Measurements from ENCODE around the gene CALN1. TPM values are rescaled to one million over a fixed set of nuclear protein-coding genes. Genes with fewer than 3 reads are reported as not detected.

CALN1 gene
- total and polyA plus RNA-seq, 4 donors, result 0.14 to 0.84 (median 0.24) TPM

DNA sequence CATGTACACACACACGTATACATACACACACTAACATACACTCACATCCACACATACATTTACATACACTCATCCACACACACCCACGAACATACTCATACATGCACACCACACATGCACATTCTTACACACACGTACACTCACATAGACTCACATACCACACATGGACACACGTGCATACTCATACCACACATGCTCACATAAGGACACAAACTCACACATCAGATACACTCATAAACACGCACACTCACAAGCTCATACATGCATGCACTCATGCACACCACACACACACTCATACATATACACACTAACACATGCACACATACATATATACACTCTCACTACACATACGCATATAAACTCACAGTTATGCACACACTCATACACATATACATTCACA is 1.2 kb upstream of the CALN1 start:
- DNase-seq (ENCODE audit: low spot score), result no peak
- Histone ChIP-seq H3K9ac (ENCODE audit: low read depth in 1 of 2, low read length in 2 of 2) (no peak overlapping the region), H3K9me3 (ENCODE audit: control insufficient read depth in 4 of 4, low read length in 3 of 4) (no peaks in the 10 kb centered on the region), H3K4me1 (ENCODE audit: control insufficient read depth in 4 of 4, insufficient read depth in 4 of 4, low read length in 3 of 4) (no peaks in the 10 kb centered on the region), H3K4me3 (ENCODE audit: low read depth in 1 of 3, low read length in 3 of 3) (no peak overlapping the region), H3K27me3 (ENCODE audit: control insufficient read depth in 4 of 4, insufficient read depth in 4 of 4, low read length in 3 of 4) (no peaks in the 10 kb centered on the region), H3K27ac (ENCODE audit: low read depth in 1 of 2, low read length in 2 of 2) (no peak overlapping the region), H3K36me3 (ENCODE audit: control insufficient read depth in 4 of 4, insufficient read depth in 3 of 4, low read depth in 1 of 4, low read length in 3 of 4) (no peaks in the 10 kb centered on the region)
- WGBS, result 88% methylated on average over 6 of the region's 6 CpGs
- no peak for TF ChIP-seq FOXA2 (IDR thresholded peaks at IDR 0.05)
- no peak for TF ChIP-seq RAD21 (IDR thresholded peaks at IDR 0.05)
- TF ChIP-seq FOXA1 (IDR thresholded peaks at IDR 0.05), result no peak
- no peak for TF ChIP-seq HNF4A (conservative IDR thresholded peaks at IDR 0.05)
- TF ChIP-seq, protein P1, sequence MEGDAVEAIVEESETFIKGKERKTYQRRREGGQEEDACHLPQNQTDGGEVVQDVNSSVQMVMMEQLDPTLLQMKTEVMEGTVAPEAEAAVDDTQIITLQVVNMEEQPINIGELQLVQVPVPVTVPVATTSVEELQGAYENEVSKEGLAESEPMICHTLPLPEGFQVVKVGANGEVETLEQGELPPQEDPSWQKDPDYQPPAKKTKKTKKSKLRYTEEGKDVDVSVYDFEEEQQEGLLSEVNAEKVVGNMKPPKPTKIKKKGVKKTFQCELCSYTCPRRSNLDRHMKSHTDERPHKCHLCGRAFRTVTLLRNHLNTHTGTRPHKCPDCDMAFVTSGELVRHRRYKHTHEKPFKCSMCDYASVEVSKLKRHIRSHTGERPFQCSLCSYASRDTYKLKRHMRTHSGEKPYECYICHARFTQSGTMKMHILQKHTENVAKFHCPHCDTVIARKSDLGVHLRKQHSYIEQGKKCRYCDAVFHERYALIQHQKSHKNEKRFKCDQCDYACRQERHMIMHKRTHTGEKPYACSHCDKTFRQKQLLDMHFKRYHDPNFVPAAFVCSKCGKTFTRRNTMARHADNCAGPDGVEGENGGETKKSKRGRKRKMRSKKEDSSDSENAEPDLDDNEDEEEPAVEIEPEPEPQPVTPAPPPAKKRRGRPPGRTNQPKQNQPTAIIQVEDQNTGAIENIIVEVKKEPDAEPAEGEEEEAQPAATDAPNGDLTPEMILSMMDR (IDR thresholded peaks at IDR 0.05; ENCODE audit: low read depth, low read length, missing input control), result no peak
- TF ChIP-seq JUND (IDR thresholded peaks at IDR 0.05), result no peak
- TF ChIP-seq, protein P2, sequence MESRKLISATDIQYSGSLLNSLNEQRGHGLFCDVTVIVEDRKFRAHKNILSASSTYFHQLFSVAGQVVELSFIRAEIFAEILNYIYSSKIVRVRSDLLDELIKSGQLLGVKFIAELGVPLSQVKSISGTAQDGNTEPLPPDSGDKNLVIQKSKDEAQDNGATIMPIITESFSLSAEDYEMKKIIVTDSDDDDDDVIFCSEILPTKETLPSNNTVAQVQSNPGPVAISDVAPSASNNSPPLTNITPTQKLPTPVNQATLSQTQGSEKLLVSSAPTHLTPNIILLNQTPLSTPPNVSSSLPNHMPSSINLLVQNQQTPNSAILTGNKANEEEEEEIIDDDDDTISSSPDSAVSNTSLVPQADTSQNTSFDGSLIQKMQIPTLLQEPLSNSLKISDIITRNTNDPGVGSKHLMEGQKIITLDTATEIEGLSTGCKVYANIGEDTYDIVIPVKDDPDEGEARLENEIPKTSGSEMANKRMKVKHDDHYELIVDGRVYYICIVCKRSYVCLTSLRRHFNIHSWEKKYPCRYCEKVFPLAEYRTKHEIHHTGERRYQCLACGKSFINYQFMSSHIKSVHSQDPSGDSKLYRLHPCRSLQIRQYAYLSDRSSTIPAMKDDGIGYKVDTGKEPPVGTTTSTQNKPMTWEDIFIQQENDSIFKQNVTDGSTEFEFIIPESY (IDR thresholded peaks at IDR 0.05), result no peak
- no peak for TF ChIP-seq GABPA (IDR thresholded peaks at IDR 0.05 in 1 of 2, conservative IDR thresholded peaks at IDR 0.05 in 1 of 2)
- TF ChIP-seq, protein P3, sequence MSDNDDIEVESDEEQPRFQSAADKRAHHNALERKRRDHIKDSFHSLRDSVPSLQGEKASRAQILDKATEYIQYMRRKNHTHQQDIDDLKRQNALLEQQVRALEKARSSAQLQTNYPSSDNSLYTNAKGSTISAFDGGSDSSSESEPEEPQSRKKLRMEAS (IDR thresholded peaks at IDR 0.05), result no peak
- TF ChIP-seq, protein P4, sequence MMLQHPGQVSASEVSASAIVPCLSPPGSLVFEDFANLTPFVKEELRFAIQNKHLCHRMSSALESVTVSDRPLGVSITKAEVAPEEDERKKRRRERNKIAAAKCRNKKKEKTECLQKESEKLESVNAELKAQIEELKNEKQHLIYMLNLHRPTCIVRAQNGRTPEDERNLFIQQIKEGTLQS (IDR thresholded peaks at IDR 0.05), result no peak

DNA sequence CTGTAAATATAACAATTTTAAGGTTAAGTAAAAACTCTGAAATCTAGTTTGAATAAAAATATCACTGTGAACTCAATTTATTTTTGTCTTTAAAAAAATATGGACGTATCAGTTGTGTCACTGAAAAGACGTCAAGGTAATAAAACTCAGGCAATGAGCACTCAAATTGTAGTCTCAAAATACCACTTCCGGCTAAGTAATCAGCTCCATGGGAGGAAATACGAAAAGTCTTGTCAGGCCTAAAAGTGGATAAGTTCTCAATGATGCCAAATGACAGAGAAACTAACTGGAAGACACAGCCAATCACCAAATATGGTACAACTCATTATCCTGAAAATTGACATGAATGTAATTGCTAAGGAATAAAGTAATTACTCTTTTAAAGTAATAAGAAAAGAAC is 719 bp downstream of the CALN1 start:
- Histone ChIP-seq H3K9me3 (ENCODE audit: control insufficient read depth in 4 of 4, low read length in 3 of 4) (no peaks in the 10 kb centered on the region), H3K27ac (ENCODE audit: low read depth in 1 of 2, low read length in 2 of 2) (no peak overlapping the region), H3K27me3 (ENCODE audit: control insufficient read depth in 4 of 4, insufficient read depth in 4 of 4, low read length in 3 of 4) (no peaks in the 10 kb centered on the region), H3K4me3 (ENCODE audit: low read depth in 1 of 3, low read length in 3 of 3) (no peak overlapping the region), H3K4me1 (ENCODE audit: control insufficient read depth in 4 of 4, insufficient read depth in 4 of 4, low read length in 3 of 4) (no peaks in the 10 kb centered on the region), H3K9ac (ENCODE audit: low read depth in 1 of 2, low read length in 2 of 2) (no peak overlapping the region), H3K36me3 (ENCODE audit: control insufficient read depth in 4 of 4, insufficient read depth in 3 of 4, low read depth in 1 of 4, low read length in 3 of 4) (no peaks in the 10 kb centered on the region)
- WGBS, result 66% methylated on average over 4 of the region's 4 CpGs
- no peak for TF ChIP-seq NR2F2 (IDR thresholded peaks at IDR 0.05)
- TF ChIP-seq, protein P1 (IDR thresholded peaks at IDR 0.05; ENCODE audit: low read depth, low read length, missing input control), result no peak
- TF ChIP-seq YY1 (IDR thresholded peaks at IDR 0.05), result no peak
- no peak for TF ChIP-seq JUND (IDR thresholded peaks at IDR 0.05)
- DNase-seq (ENCODE audit: low spot score), result no peak

Measured in liver (tissue), 9 donors.